Lung (tissue), 12 donors: ENCODE measurements around the gene ACSL1. TPM values are rescaled to one million over a fixed set of nuclear protein-coding genes. Genes with fewer than 3 reads are reported as not detected.

Experiments used
- ATAC-seq: fragments of 200-7000 bp; cut with Tn5 transposase; one replicate; pipeline ENCODE4 v1.9.1; 2020; ENCODE audit warnings: moderate number of reproducible peaks; ENCODE audit not compliant: insufficient read depth, low FRiP score
- DNase-seq, 3 donors: peaks; one replicate each; pipeline ENCODE4 v3.0.0-alpha.2; 2013 to 2017
- H3K27ac ChIP-seq, 2 donors: one replicate each; pipeline ENCODE4 v1.5.1; 2013; ENCODE audit warnings: mild to moderate bottlenecking in 2 of 2, moderate library complexity in 2 of 2, control low read depth in 1 of 2, inconsistent platforms in 1 of 2, low read depth in 1 of 2, low read length in 1 of 2
- H3K27me3 ChIP-seq, 3 donors: one replicate each; pipeline ENCODE4 v1.5.1; 2013; ENCODE audit warnings: low read length in 2 of 3; ENCODE audit not compliant: control insufficient read depth in 3 of 3, insufficient read depth in 3 of 3
- H3K36me3 ChIP-seq, 4 donors: one replicate each; pipeline ENCODE4 v1.5.1; 2013; ENCODE audit warnings: low read length in 4 of 4, mild to moderate bottlenecking in 1 of 4, moderate library complexity in 1 of 4; ENCODE audit not compliant: control insufficient read depth in 4 of 4, insufficient read depth in 4 of 4
- H3K4me1 ChIP-seq, 5 donors: one replicate each; pipeline ENCODE4 v1.5.1; 2013; ENCODE audit warnings: low read length in 5 of 5, mild to moderate bottlenecking in 2 of 5, moderate library complexity in 1 of 5; ENCODE audit not compliant: control insufficient read depth in 5 of 5, insufficient read depth in 5 of 5
- H3K4me3 ChIP-seq: one replicate; pipeline ENCODE4 v1.5.1; 2013; ENCODE audit warnings: mild to moderate bottlenecking, control low read depth, moderate library complexity
- H3K9ac ChIP-seq, 2 donors: one replicate each; pipeline ENCODE4 v1.5.1; 2013; ENCODE audit warnings: low read length in 2 of 2, control low read depth in 1 of 2; ENCODE audit not compliant: insufficient read depth in 1 of 2
- H3K9me3 ChIP-seq, 4 donors: one replicate each; pipeline ENCODE4 v1.5.1; 2013; ENCODE audit warnings: low read length in 3 of 4, mild to moderate bottlenecking in 1 of 4, moderate library complexity in 1 of 4; ENCODE audit not compliant: control insufficient read depth in 4 of 4, insufficient read depth in 3 of 4
- CTCF ChIP-seq: IDR thresholded peaks from 2 replicates; pipeline ENCODE4 v1.5.1; 2012; ENCODE audit warnings: mild to moderate bottlenecking; ENCODE audit errors: control extremely low read depth, extremely low read depth
- WGBS, 2 donors: extraction: QIAGEN DNeasy Blood & Tissue Kit; methylation state at CpG; one replicate each; pipeline ENCODE4 v1.1.7; 2013; 5-methylcytosine and 5-hydroxymethylcytosine counted together
- polyA plus RNA-seq, 2 donors: library from polyadenylated mRNA; stranded (reverse); fragments of 200-250 nt; gene quantifications; one replicate each; pipeline ENCODE4 v1.2.1, GENCODE V29; 2013
- total RNA-seq, 2 donors: library from RNA; depleted of rRNA in 1 of 2; stranded (reverse); fragments of >200 nt in 1 of 2; gene quantifications; one replicate each; pipeline ENCODE4 v1.2.1, GENCODE V29; 2014 to 2021
- donor health status: control.
- donor health status: control.
- donor health status: Bipolar disorder and iron deficiency.
- donor health status: healthy.
- donor health status: DM: yes; HTN: yes; CAD: no.

The ACSL1 gene
- total and polyA plus RNA-seq, 4 donors, result 89.5 to 731 (median 188) TPM

DNA sequence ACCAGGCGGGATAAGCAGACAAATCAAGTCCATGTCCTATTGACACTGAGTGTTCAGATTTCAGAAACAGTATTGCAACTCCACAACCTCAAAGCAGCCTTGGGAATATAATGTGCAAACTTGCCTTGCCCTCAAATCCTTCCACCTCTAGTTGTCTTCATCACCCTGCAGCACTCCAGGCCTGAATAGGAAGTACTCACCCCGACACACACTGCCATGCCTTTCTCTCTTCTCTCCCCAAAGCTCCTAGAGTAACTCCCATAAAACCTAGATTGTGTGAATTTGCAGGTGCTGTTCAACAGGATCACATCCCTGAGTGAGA lies 19.6 kb downstream of the ACSL1 start:
- peaks cover 0 to 5% (median under 1%) of the 10 kb centered on the region in 4 donors for H3K36me3 ChIP-seq
- peaks cover 0 to 23% (median 8%) of the 10 kb centered on the region in 5 donors for H3K4me1 ChIP-seq
- DNase-seq, result no peak
- no peaks in the 10 kb centered on the region for H3K27me3 ChIP-seq
- 83 to 84% methylated on average over 2 of the region's 2 CpGs for WGBS, 2 donors
- TF ChIP-seq CTCF, result no peak
- H3K27ac ChIP-seq, result peak overlapping the region; percentile 84 to 89
- no peaks in the 10 kb centered on the region for H3K9me3 ChIP-seq
- H3K9ac ChIP-seq, result no peak overlapping the region
- no peak overlapping the region for H3K4me3 ChIP-seq
- ATAC-seq, result no peak

- peaks cover 0 to 28% (median 7%) of the 10 kb centered on the region in 5 donors for H3K4me1 ChIP-seq
Observed at GRCh38 chr4:184805462-184806228, 20.1 kb downstream of the ACSL1 start.

DNA sequence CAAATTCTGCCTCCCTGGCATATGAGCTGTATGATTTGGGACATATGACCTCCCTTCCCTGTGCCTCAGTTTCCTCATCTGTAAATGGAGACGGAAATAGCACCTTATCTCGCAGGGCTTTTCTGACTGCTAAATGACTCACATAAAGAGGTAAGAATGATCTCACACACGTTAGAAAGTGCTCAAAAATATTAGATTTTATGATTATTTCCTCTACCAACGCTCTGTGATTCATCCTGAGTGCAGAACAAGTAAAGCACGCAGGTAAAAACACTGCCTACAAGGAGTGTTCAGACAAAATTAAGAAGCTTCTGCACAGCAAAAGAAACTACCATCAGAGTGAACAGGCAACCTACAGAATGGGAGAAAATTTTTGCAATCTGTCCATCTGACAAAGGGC lies 21.1 kb downstream of the ACSL1 start:
- Histone ChIP-seq H3K4me3 (no peak overlapping the region), H3K4me1 (peaks cover 0 to 28% (median 7%) of the 10 kb centered on the region in 5 donors), H3K27ac (peak overlapping the region; percentile 60 to 61), H3K9ac (no peak overlapping the region), H3K27me3 (no peaks in the 10 kb centered on the region), H3K9me3 (no peaks in the 10 kb centered on the region), H3K36me3 (peaks cover 0 to 10% (median 1%) of the 10 kb centered on the region in 4 donors)
- 77 to 90% methylated on average over 5 of the region's 5 CpGs for WGBS, 2 donors
- no peak for ATAC-seq
- no peak for DNase-seq
- TF ChIP-seq CTCF, result no peak

More at GRCh38 chr4:184805462-184806228, 20.1 kb downstream of the ACSL1 start:
- Histone ChIP-seq H3K27ac (peak overlapping the region; percentile 84 to 89), H3K9ac (no peak overlapping the region), H3K36me3 (peaks cover 0 to 5% (median 1%) of the 10 kb centered on the region in 4 donors), H3K27me3 (no peaks in the 10 kb centered on the region), H3K9me3 (no peaks in the 10 kb centered on the region), H3K4me3 (no peak overlapping the region)
- peak; percentile 80 for ATAC-seq
- 66 to 87% methylated on average over 11 of the region's 11 CpGs for WGBS, 2 donors
- no peak for TF ChIP-seq CTCF
- peak in 1 of 3 donors; percentile 33 for DNase-seq
